ENCODE measurements around the gene SAXO1.

- TF ChIP-seq CTCF (IDR thresholded peaks at IDR 0.05) (no peak), POLR2A (IDR thresholded peaks at IDR 0.05) (no peak)
Measured at GRCh38 chr9:18923167-18923566, 109.8 kb downstream of the SAXO1 start.

Measured in testis (tissue), 2 donors.